H4 (cell line): ENCODE results near the gene GXYLT2. TPM values are rescaled to one million over a fixed set of nuclear protein-coding genes. Genes with fewer than 3 reads are reported as not detected.

ENCODE experiments used
- DNase-seq: peaks from one replicate; pipeline ENCODE4 v3.0.0-alpha.2; 2015; ENCODE audit warnings: low spot score
- total RNA-seq: library from RNA; depleted of rRNA; stranded (reverse); fragments of >200 nt; shearing (Covaris generic); gene quantifications from 2 replicates; pipeline ENCODE4 v1.2.3, GENCODE V29; 2014

GXYLT2 gene
- total RNA-seq, 1 experiment from 2014 or later: 16.9 TPM

GRCh38 chr3:72932416-72932815, 44.6 kb downstream of the GXYLT2 start:
- DNase-seq: no peak

GRCh38 chr3:72938471-72939265, 50.8 kb downstream of the GXYLT2 start:
- DNase-seq: peak; percentile 69

GRCh38 chr3:72941245-72941644, 53.4 kb downstream of the GXYLT2 start:
- no peak for DNase-seq

- no peak for DNase-seq
Measured at GRCh38 chr3:72942427-72942826, 54.6 kb downstream of the GXYLT2 start.

GRCh38 chr3:72944696-72945095, 56.9 kb downstream of the GXYLT2 start:
- DNase-seq: no peak

- no peak for DNase-seq
Measured at GRCh38 chr3:72947715-72948490, 60.1 kb downstream of the GXYLT2 start.

- DNase-seq: no peak
Measured at GRCh38 chr3:72949016-72949415, 61.2 kb downstream of the GXYLT2 start.

GRCh38 chr3:72950372-72950771, 62.5 kb downstream of the GXYLT2 start:
- no peak for DNase-seq

GRCh38 chr3:72950801-72951200, 63.0 kb downstream of the GXYLT2 start:
- DNase-seq: no peak

GRCh38 chr3:72951259-72951722, 63.4 kb downstream of the GXYLT2 start:
- no peak for DNase-seq

- DNase-seq: peak; percentile 19
Measured at GRCh38 chr3:72953325-72953956, 65.6 kb downstream of the GXYLT2 start.

GRCh38 chr3:72957297-72957696, 69.5 kb downstream of the GXYLT2 start:
- DNase-seq: no peak

GRCh38 chr3:72959336-72959735, 71.5 kb downstream of the GXYLT2 start:
- DNase-seq: no peak

- DNase-seq: peak; percentile 3
Measured at GRCh38 chr3:72960812-72961518, 73.1 kb downstream of the GXYLT2 start.

- DNase-seq: no peak
Measured at GRCh38 chr3:72961752-72962151, 73.9 kb downstream of the GXYLT2 start.

GRCh38 chr3:72962317-72962716, 74.5 kb downstream of the GXYLT2 start:
- no peak for DNase-seq

GRCh38 chr3:72964633-72965032, 76.8 kb downstream of the GXYLT2 start:
- DNase-seq: no peak

- no peak for DNase-seq
Measured at GRCh38 chr3:72968266-72968664, 80.4 kb downstream of the GXYLT2 start.

GRCh38 chr3:72969766-72970165, 81.9 kb downstream of the GXYLT2 start:
- no peak for DNase-seq

- DNase-seq: no peak
Measured at GRCh38 chr3:72970942-72971341, 83.1 kb downstream of the GXYLT2 start.

GRCh38 chr3:72972706-72973030, 84.8 kb downstream of the GXYLT2 start:
- no peak for DNase-seq
